ENCODE results near the gene APH1B.

APH1B gene

DNA sequence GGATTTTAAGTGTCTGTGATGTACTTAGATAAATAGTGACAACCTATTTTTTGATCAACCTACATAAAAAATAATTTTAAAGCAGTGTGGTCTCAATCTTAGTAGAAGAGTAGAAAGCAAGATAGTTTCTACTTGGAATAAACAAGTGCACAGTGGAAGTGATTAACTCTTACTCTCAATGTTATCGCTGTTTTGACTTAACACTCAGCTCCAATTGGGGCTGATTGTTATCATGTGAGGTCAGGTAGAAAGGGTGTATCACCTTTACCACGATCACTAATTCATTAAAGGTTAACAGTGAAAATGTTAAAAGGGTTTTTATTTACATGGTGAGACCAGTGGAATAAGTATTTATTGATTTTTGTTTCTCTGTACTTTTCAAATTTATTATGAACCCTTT lies 22.4 kb upstream of the APH1B start:
- no peak for DNase-seq

DNA sequence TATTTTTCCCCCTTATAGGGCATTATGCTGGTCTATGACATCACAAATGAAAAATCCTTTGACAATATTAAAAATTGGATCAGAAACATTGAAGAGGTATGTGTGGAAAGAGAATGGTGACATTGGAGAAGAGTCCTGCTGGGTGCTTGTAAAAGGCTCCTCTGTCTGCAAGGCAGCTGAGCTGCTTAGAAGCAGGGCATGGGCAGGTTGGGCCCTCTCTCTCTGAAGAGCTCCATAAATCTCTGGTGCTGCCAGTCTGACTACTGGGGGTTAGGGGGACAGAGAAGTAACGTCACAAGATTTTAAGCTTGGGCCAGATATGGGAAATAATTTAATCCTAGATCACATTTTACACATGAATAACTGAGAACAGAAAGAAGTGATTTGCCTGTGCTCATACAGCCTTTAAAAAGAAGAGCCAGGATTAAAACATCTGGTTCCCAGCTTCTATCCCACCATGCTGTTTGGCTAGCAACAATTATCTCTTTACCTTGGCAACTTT lies 21.9 kb upstream of the APH1B start:
- no peak for DNase-seq

DNA sequence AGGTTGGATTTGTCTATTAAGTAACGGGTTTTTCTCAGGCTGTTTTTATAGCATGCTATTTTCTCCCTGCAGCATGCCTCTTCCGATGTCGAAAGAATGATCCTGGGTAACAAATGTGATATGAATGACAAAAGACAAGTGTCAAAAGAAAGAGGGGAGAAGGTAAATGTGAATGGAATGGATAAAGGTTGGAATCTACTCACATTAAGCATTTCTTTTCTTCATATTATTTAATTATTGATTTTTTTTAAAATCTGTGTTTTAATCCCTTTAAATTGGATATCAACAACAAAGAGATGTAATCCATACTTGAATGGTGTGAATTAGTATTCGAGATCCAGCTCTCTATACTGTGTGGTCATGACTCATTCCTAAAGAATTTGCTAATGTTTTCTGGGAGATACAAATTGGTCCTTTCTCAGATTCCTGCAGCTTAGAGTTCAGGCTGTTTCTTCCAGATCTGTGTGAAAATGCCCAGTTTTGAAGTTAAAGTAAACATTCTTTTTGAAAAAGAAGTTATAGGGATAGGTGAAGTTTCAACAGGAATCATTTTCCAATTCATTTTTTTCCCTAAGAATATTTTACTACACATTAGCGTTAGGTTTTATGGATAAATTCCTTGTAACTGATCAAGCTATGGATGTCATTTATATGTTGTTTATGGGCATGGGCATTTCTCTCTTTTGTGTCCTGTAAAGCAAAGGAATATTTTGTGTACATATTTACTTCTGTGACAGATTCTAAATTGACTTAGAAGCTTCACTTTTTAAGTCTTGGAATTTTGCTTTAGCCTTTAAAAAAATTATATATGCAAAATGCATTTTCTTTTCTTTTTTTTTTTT lies 20.8 kb upstream of the APH1B start:
- no peak for DNase-seq

DNA sequence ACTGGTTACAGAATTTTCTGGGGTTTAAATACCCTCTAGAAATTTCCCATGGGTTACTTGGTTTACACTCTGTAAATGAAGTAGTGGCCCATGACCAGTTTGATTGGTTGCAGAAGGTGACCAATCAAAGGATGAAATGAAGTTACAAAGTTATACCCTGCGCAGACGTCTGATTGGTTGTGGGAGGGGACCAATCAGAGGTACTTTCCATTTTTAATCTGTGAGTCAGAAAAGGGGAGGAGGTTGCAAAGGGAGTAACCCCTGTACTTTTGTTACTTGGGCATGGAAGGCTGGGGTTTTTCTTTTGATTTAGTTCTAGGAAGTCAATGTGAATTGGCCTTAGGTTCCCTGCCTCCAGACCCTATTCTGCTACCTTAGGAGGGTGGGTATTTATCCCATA lies 18.7 kb upstream of the APH1B start:
- peak; percentile 31 for DNase-seq

DNA sequence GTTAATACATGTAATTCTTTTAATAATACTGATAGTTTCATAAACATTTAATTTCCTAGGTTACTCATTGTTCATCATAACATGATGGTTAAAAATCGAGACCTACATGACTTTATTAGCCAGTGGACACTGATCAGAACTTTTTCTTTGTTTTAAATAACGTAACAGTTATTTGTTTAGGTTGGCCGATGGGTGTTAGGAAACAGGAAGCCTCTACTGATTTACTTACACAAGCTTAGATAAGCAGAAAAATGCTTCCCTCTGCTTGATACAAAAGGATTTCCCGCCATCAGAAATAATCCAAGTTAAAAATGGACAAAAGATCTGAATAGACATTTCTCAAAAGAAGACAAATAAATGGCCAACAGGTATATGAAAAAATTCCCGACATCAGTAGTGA lies 16.6 kb upstream of the APH1B start:
- DNase-seq: no peak

DNA sequence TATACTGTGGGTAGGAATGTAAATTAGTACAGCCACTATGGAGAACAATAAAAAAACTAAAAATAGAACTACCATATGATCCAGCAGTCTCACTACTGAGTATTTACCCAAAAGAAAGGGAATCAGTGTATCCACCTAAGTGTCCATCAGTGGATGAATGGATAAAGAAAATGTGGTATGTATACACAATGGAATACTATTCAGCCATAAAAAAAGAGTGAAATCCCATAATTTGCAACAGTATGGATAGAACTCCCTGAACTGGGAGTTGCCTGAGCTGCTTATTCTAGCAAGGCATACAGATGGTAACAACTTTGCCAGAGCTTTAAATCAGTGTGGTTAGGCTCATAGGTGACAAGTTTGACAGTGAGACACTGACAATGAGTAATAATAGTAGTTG lies 16.1 kb upstream of the APH1B start:
- no peak for DNase-seq

DNA sequence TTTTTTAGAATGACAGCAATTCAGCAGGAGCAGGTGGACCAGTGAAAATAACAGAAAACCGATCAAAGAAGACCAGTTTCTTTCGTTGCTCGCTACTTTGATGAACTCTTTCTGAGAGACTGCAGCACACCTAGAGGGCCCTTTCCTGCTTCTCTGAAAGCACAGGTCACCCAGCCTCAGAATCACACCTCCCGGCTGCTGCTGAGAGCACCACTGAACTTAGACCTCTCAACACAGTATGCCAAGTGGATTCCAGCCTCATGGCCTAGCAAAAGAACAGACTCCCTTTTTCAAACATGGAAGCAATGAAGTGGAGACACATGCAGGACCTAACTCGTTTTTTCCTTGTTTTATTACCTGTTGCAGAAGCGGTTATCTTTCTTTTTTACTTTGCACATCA lies 13.9 kb upstream of the APH1B start:
- DNase-seq: no peak

DNA sequence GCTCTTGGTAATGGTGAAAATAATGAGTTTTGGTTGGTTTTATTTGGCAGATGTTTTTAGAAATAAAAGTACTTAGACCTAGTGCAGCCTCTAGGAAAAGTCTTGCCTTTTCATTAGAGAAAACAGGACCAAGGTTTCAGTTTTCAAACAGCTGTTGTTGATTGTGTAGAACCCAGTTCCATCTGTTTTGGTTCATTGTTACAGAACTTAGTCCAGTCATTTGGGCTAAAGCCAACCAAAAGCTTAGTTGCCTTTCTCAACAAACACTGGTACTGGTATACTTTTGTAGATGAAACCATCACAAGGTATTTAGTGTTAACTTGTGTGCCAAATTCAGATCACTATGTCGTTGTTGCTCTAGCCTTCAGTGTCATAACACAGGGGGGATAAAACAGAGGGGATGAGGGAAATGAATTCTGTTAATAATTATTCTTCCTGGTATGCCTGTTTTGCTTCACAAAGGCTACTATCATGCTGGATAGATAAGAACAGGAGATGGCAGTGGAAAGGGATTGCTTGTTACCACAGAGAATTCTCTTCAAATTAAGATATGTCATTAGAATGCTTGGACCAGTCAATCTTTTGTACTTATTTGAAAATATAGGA lies 12.6 kb upstream of the APH1B start:
- DNase-seq: no peak

DNA sequence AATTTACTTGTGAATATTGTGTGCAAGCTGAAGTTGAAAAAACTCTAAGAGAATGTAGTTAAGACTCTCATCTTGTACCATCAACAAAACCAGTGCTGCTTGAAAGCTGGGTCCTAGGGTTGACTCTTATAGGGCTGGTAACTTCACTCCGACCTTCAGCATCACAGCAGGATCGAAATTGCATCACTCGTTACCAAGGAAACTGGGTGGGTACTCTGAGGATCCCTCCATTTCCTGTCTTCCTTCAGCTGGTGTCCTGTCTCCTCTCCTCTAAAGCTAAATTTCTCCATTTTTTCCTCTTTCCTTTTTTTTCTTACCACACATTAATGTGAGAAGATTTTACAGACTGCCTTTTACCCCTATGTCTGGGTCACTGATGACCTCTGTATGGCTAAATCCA lies 3.0 kb upstream of the APH1B start:
- DNase-seq: peak; percentile 19

DNA sequence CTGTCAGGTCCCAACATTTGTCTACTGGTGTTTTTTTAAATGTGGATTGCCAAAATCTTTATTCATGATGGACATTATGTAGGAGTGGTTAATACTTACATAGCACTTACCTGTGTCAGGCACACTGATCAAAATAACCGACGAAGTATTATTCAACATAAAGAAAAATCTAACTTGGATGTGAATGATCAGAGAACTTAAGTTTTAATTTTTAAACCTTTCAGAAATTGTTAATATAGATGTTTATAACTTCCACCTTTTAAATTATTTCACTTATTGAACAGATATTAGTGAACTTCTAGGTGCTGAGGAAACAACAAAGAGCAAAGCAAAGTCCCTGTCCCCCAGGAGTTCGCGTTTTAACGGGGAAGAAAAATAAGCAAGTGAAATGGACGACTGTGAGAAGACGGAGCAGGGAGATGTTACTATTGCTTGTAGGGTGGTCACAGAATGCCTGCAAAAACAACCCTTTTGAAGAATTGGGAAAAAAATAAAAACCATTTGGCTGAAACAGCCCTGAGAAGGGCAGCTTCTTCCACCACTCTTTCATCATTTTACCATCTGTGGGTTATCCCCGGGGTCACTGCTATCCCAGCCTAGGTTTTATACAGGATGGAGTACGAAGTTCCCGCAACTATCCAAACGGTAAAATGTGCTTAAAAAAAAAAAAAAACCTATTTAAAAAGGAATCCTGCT lies 915 bp upstream of the APH1B start:
- peak; percentile 41 for DNase-seq

DNA sequence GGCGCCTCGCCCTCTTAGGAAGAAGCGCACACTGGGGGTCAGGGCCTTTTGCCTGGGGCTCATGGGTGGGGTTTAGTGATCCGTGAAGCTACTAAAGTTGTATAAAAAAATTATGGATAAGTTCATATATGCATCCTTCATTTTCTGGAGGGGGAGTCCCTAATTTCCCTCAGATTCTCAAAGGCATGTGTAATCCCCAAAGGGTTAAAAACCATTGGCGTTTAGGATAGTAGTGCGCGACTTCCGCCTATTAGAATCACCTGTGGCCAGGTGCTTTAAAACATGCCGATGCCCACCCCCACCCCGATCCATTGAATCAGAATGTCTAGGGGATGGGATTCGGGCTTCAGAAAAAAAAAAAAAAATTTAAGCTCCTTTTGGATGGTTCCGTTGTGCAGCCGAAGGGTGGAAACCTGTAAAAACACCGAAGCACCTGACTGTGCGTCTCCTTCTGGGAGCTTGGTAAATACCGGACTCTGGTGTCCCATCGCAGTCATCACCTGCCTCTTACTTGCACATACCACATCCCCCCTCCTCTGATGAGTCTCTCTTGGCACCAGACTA lies 570 bp downstream of the APH1B start:
- DNase-seq: peak; percentile 22

DNA sequence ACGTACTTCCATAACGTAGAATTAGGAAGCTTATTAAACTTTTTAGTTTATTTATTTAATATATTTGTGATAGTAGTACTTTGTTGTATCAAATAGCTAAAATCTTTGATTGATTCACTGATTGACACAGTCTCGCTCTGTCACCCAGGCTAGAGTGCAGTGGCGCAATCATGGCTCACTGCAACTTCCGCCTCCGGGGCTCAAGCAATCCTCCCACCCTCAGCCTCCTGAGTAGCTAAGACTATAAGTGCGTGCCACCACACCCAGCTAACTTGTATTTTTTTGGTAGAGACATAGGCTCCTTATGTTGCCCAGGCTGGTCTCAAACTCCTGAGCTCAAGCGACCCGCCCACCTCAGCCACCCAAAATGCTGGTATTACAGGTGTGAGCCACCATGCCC lies 5.7 kb downstream of the APH1B start:
- peak; percentile 24 for DNase-seq

DNA sequence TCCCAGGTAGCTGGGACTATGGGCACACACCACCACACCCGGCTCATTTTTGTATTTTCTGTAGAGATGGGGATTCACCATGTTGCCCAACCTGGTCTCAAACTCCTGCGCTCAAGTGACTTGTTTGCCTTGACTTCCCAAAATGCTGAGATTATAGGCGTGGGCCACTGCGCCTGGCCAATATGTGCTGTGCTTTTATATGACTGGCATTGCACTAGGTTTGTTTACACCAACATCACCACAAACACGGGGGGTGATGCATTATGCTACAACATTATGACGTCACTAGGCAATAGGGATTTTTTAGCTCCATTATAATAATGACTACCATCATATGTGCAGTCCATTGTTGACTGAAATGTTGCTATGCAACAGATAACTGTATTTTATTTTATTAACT lies 6.9 kb downstream of the APH1B start:
- no peak for DNase-seq

DNA sequence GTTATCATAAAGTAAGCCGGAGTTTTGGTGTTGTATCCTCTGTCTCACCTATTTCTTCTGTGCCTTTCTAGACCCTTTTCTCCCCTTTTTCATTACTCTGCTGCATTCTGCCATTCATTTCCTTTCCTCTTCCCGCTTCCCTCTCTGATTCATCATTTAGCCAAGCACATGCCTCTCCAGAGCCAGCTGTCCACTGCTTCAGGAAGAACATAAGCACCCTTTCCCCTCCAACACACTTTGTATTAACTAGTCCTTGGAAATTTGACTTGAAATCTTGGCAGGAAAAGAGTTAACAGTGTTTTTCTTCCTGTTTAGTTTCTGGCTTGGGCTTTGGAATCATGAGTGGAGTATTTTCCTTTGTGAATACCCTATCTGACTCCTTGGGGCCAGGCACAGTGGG lies 9.7 kb downstream of the APH1B start:
- DNase-seq: no peak

DNA sequence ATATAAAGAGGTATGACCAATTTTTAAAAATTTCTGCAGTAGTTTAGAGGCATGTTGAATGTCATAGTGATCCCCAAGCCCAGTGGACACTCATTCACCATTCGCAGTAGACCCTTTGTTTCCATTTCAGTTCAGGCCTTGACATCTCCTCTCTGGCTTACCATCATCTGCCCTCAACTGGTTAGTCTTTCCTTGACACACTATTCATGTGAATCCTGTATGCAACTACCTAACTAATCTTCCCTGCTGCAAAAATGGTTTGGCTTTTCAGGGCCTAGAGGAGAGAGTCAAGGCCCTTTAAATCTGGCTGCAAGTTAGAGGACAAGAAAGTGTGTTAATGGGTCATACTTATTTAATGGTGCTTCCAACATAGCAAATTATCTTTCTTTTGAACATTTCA lies 10.9 kb downstream of the APH1B start:
- DNase-seq: no peak

DNA sequence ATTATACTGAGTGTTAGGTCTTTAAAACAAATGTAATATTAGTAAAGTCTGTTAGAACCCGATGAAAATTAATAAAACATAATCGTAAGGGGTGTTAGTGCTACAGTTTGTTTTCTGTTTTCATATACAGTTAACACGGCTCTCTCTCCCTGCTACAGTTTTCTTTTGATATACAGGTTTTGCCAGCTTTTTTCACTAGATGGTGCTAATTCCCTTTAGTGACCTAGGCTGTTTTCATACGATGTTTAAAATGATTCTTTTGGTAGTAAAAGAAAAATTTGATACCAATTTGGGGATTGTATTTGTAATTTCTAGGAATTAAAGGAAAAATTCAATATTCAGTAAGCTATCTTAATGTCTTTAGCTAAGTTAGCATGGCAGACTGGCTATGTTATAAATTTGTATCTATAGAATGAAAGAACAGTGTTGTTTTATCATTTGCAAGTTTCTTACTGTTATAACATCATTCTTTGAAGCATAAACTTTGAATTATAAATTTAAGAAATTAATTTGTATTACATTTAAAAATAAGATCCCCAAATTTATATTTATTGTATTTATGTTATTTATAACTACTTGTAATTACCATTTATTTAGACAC lies 11.5 kb downstream of the APH1B start:
- peak; percentile 85 for DNase-seq

DNA sequence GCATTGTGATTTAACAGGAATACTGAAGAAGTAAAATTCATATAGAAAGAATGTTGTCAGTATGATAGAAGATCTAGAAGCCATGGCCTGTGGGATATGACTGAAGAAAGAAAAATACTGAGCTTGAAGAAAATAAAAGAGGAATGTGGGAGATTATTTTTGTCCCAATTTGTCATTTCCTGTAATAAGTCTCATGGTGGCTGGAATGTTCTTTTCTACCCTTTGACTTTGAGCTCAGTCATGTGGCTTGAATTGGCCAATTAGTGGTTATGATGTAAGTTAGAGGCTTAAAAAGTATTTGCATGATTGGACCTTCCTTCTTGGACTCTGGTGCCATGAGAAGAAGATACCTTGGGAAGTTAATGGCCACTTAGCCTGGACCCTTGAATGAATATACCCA lies 14.1 kb downstream of the APH1B start:
- DNase-seq: no peak

DNA sequence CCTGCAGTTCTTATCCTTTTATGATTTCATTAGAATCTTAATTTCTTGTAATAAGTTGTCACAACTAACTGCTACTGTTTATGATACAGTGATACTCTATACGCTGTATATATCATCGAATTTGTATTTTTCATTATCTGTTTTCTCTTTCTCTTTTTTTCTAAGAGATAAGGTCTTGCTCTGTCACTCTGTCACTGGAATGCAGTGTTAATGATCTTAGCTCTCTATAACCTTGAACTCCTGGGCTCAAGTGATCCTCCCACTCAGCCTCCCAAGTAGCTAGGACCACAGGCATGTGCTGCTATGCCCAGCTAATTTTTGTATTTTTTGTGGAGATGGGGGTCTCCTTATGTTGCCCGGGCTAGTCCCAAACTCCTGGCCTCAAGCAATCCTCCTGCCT lies 14.8 kb downstream of the APH1B start:
- DNase-seq: no peak

DNA sequence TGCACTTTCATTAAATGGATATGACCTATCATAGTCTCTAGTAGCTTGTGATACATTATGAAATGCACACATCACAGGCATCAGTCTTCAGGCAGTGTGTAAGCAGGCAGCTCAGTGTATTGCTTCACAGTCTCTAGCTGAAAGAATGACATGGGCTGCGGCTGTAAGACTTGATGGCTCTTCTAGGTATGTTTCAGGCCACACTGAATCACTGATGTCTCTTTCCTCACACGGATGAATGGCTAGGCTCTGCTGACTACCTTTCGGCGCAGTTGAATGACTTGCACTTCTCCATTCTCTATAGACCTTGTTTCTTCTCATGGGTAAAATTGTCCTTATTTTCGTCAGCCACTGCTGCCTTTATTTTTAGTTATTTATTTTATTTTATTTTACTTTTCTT lies 15.4 kb downstream of the APH1B start:
- no peak for DNase-seq

DNA sequence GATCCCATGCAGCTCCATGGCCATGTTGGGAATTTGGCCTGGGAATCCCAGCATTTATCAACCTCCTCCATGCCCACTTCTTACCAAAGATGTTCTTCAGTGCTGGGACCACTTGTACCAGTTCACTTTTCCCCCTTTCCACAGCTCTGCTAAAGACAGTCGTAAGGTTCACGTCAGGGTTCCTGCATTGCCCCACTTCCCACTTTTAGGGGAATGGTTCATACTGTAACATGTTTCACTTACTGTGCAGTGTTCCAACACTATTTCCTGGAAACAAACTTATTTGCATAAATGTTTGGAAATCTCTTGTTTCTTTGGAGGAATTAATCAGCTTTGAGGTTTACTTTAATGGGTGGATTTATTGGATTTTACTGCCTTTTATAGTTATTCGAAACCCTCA lies 17.0 kb downstream of the APH1B start:
- no peak for DNase-seq

DNA sequence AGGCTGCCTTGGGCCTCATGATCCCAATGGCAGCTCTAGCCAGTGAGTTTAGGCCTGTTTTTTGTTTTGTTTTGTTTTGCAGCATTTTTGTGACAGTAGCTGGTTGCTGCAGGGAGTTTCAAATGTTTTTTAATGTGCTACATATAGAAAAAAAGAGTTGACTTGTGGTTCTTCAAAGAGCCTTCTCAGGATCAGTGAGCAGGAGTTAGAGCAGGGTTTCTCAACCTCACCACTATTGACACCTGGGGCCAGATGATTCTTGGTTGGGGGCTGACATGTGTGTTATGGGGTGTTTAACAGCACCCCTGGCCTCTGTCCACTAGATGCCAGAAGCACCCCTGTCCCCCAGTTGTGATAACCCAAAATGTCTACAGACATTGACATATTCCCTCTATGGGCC lies 17.9 kb downstream of the APH1B start:
- DNase-seq: no peak

DNA sequence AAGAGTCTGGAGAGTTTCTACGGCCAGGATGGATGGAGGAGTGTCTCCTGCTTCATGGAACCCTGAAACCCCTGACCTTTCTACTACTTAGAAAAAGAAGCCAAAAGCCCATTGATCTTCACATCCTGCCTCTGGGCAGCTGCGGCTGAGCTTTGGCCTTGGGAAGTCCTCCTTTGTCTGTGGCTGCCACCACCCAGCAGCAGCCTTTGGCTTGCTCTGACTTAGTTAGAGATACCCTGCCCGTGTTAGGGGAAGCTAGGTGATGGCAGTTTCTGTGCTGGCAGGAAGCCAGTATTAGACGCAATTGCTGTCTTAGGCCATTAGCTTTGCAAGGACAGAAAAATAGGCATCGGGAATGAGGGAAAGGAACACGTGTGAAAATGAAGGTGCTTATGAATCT lies 18.8 kb downstream of the APH1B start:
- peak; percentile 16 for DNase-seq

DNA sequence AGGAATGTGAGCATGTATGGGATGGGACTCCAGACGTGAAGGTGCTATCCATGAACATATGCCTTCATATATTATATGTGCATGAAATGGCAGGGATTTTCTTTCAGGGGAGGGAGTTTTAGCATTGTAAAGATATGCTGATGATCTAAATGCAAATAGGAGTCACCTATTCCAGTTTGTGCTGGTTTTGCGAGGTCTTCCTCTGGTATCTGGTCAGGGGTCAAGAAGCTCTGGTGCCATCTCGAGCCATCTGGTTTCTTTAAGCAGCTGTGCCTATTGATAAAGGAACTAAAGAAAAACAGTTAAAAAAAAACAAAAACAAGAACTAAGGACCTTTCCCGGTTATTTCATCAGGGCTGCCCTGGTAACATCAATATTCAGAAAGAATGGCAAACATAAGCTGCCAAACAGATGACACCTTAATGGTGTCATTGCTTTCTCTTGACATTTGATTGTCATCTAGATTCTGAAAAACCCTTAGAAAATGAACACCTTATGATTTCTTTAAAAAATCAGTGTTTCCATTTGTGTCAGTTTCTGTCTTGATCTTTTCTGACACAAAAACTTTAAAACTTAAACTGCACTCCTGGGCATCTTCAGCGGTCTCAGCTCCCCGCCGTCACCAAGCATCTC lies 22.7 kb downstream of the APH1B start:
- peak; percentile 14 for DNase-seq
